SU-DHL-6 (cell line): ENCODE data around the gene GKAP1.

Experiments
- H2AFZ ChIP-seq: fragments of 200-600 bp; sonication (generic); 2 replicates; pipeline ENCODE4 v1.6.1; 2014; ENCODE audit warnings: low read depth, mild to moderate bottlenecking, moderate library complexity, mixed read lengths, antibody characterized with exemption, low read length; ENCODE audit not compliant: severe bottlenecking
- H3F3A ChIP-seq: fragments of 200-600 bp; shearing (Covaris generic); 2 replicates; pipeline ENCODE4 v1.6.0; 2016; ENCODE audit warnings: antibody characterized with exemption, mild to moderate bottlenecking; ENCODE audit not compliant: insufficient read depth
- H3K27ac ChIP-seq: fragments of 200-600 bp; sonication (generic); 2 replicates; pipeline ENCODE4 v1.5.1; 2016; ENCODE audit warnings: low read depth, mild to moderate bottlenecking, low read length, moderate library complexity, mixed read lengths
- H3K27me3 ChIP-seq: fragments of 200-600 bp; sonication (generic), shearing (Covaris generic); 2 replicates; pipeline ENCODE4 v1.6.0; 2014; ENCODE audit warnings: mild to moderate bottlenecking, low read length
- H3K36me3 ChIP-seq: fragments of 200-600 bp; sonication (generic); 2 replicates; pipeline ENCODE4 v1.6.1; 2014; ENCODE audit warnings: mild to moderate bottlenecking, low read length, mixed read lengths
- H3K4me2 ChIP-seq: fragments of 300-600, 200-600 bp; shearing (Covaris generic), sonication (generic); 2 replicates; pipeline ENCODE4 v1.6.0; 2014; ENCODE audit warnings: low read length, low read depth, mild to moderate bottlenecking; ENCODE audit not compliant: poor library complexity, severe bottlenecking
- H3K4me3 ChIP-seq: fragments of 200-600 bp; sonication (generic); 2 replicates; pipeline ENCODE4 v1.5.1; 2014; ENCODE audit warnings: antibody characterized with exemption, low read length, mild to moderate bottlenecking, mixed read lengths; ENCODE audit not compliant: insufficient read depth, poor library complexity, severe bottlenecking
- H3K79me2 ChIP-seq: fragments of 200-600 bp; sonication (generic); 2 replicates; pipeline ENCODE4 v1.6.1; 2014; ENCODE audit warnings: mild to moderate bottlenecking, low read length, moderate library complexity; ENCODE audit not compliant: insufficient read depth
- H3K9ac ChIP-seq: fragments of 200-600 bp; sonication (generic); 2 replicates; pipeline ENCODE4 v1.7.0; 2014; ENCODE audit warnings: mild to moderate bottlenecking, low read length
- H3K9me2 ChIP-seq: fragments of 200-600 bp; sonication (generic); replicated peaks from 2 replicates; pipeline ENCODE4 v1.6.1; 2014; ENCODE audit warnings: low read length; ENCODE audit not compliant: insufficient read depth
- H3K9me3 ChIP-seq: fragments of 200-600 bp; sonication (generic); 2 replicates; pipeline ENCODE4 v1.6.1; 2014; ENCODE audit warnings: low read length, mixed read lengths; ENCODE audit not compliant: insufficient read depth
- H4K20me1 ChIP-seq: fragments of 200-600 bp; sonication (generic); 2 replicates; pipeline ENCODE4 v1.6.1; 2014; ENCODE audit warnings: low read depth, mild to moderate bottlenecking, antibody characterized with exemption, low read length, moderate library complexity, mixed read lengths
- EZH2phosphoT487 ChIP-seq: fragments of 200-600 bp; sonication (generic), shearing (Covaris generic); conservative IDR thresholded peaks from 2 replicates; pipeline ENCODE4 v1.6.1; 2018; ENCODE audit warnings: mild to moderate bottlenecking, antibody characterized with exemption, low read length, moderate library complexity, mixed read lengths
- TF ChIP-seq, protein P1 (sequence below): fragments of 200-600 bp; sonication (generic); IDR thresholded peaks from one replicate; pipeline ENCODE4 v1.5.1; 2017; ENCODE audit warnings: antibody characterized with exemption, mild to moderate bottlenecking, low read length, moderate library complexity; ENCODE audit not compliant: insufficient read depth, poor library complexity, severe bottlenecking

GKAP1 gene

DNA sequence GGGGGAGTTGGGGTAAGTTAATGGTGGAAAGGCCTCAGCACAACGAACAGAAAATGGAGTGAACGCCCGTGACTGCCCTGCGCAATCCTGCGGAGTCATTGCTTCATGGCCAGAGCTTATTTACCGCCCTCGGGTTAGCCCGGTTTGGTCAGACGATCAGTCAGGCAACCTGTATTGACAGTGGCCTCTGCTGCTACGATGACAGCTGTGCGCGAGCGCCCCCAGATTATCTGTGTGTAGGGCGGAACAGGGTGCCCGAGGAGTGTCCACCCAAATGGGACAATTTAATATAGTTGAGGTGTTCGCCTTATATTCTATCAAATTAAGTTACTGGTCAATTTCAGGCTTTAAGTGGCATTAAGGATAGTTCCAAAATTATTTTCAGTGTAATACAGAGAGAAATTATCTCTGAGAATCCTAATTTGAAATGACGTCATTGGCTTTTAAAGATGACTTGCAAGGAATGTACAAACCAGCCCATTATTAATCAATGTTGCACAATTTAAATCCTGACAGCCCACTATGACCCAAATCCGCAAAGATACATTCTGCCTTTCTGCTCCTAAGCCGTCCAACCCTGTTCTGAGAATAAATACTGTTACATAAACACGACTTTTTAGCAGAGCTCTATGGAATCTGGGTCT lies 108.9 kb downstream of the GKAP1 start:
- H3F3A ChIP-seq: no peaks in the 10 kb centered on the region
- H3K4me3 ChIP-seq: peak overlapping the region; percentile 70
- no peaks in the 10 kb centered on the region for H3K27me3 ChIP-seq
- peaks cover 12% of the 10 kb centered on the region; the same call in 1 of the 2 replicates for H4K20me1 ChIP-seq
- H3K79me2 ChIP-seq: peaks cover 40% of the 10 kb centered on the region
- H3K36me3 ChIP-seq: no peaks in the 10 kb centered on the region
- H2AFZ ChIP-seq: peak overlapping the region; percentile 72
- H3K9me2 ChIP-seq: no peaks in the 10 kb centered on the region
- H3K27ac ChIP-seq: peak overlapping the region; percentile 82
- peak overlapping the region; percentile 91 for H3K9ac ChIP-seq
- H3K4me2 ChIP-seq: peak overlapping the region; percentile 60
- no peaks in the 10 kb centered on the region for H3K9me3 ChIP-seq
- no peak for TF ChIP-seq EZH2phosphoT487
- TF ChIP-seq, protein P1, sequence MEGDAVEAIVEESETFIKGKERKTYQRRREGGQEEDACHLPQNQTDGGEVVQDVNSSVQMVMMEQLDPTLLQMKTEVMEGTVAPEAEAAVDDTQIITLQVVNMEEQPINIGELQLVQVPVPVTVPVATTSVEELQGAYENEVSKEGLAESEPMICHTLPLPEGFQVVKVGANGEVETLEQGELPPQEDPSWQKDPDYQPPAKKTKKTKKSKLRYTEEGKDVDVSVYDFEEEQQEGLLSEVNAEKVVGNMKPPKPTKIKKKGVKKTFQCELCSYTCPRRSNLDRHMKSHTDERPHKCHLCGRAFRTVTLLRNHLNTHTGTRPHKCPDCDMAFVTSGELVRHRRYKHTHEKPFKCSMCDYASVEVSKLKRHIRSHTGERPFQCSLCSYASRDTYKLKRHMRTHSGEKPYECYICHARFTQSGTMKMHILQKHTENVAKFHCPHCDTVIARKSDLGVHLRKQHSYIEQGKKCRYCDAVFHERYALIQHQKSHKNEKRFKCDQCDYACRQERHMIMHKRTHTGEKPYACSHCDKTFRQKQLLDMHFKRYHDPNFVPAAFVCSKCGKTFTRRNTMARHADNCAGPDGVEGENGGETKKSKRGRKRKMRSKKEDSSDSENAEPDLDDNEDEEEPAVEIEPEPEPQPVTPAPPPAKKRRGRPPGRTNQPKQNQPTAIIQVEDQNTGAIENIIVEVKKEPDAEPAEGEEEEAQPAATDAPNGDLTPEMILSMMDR: peak; percentile 48

DNA sequence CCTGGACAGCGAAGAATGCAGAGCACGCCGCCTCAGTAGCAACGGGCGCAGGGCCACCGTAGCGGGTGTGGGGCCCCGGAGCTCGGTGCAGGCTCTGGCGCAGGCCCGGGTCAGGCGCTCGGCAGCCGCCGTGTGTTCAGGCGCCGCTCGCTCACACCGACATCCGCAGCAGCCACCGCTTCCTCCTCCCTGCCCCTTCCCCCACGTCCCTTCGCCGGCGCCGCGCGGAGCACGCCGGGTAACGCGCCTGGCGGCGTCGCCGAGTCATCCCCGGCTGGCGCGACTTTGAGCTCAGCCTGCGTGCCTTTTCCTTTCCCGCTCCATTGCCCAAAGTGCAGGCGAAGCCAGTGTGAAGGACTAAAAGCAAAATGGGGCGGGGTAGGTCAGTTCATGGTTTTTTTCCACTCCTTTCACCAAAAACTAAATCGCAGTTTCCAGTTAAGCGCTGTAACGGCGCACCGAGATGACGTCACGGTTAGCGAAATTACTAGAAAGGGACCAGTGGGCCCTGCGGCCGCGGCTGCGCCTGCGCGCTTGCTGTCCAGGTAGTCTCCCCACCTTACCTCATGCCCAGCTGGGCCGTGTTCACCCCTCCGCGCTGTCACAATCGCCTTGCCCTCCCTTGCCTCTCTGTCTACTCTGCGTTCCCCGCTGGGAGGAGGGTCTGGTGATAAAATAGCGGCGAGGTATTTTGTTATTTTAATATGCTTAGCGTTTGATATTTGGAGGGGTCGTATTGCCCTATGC lies 109.6 kb downstream of the GKAP1 start, which contains the start of gene UBQLN1:
Gene UBQLN1 (minus strand): TSS at position 191 of the 747 bp plus-strand sequence. CDS start 279 bp downstream, outside the sequence.
- Histone ChIP-seq H3K9ac (peak within 1 kb of the TSS; percentile 91), H3K36me3 (no peaks in the 10 kb centered on the region), H3F3A (no peaks in the 10 kb centered on the region), H3K27me3 (no peaks in the 10 kb centered on the region), H3K4me3 (peak within 1 kb of the TSS; percentile 70), H2AFZ (peak within 1 kb of the TSS; percentile 72), H3K9me2 (no peaks in the 10 kb centered on the region), H3K4me2 (peak within 1 kb of the TSS; percentile 98), H3K27ac (peak within 1 kb of the TSS; percentile 82), H4K20me1 (peaks cover 19% of the 10 kb centered on the region; the same call in 1 of the 2 replicates), H3K79me2 (peaks cover 47% of the 10 kb centered on the region), H3K9me3 (no peaks in the 10 kb centered on the region)
- TF ChIP-seq, protein P1: no peak
- TF ChIP-seq EZH2phosphoT487: no peak

DNA sequence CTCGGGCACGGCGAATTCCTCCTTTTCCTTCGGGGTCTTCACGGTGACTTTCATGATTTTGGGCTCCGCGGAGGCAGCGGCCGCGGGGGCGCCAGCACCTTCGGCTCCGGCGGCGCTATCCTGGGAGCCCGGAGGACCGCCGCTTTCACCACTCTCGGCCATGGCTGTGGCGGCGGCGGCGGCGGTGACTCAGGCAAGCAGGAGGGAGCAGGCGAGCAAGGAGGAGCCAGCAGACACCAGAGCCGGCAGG lies 110.1 kb downstream of the GKAP1 start:
- H2AFZ ChIP-seq: peak overlapping the region; percentile 42

More for the DNA sequence above, 110.1 kb downstream of the GKAP1 start:
- Histone ChIP-seq H3K27me3 (no peaks in the 10 kb centered on the region), H3K27ac (peak overlapping the region; percentile 82), H3F3A (no peaks in the 10 kb centered on the region), H3K9me2 (no peaks in the 10 kb centered on the region), H3K36me3 (no peaks in the 10 kb centered on the region), H3K79me2 (peaks cover 52% of the 10 kb centered on the region), H3K4me2 (peak overlapping the region; percentile 98), H3K9ac (peak overlapping the region; percentile 91), H3K4me3 (peak overlapping the region; percentile 70), H3K9me3 (no peaks in the 10 kb centered on the region), H4K20me1 (peaks cover 20% of the 10 kb centered on the region; the same call in 1 of the 2 replicates)
- TF ChIP-seq, protein P1: no peak
- no peak for TF ChIP-seq EZH2phosphoT487
